ENCODE results near the gene NTN3.

- TF ChIP-seq CTCF (IDR thresholded peaks at IDR 0.05) (no peak), POLR2A (IDR thresholded peaks at IDR 0.05) (no peak), EP300 (IDR thresholded peaks at IDR 0.05) (no peak)
Measured at GRCh38 chr16:2432286-2432685, 38.8 kb upstream of the NTN3 start.
